WTC11 (cell line): ENCODE results near the gene MOSMO. TPM values are rescaled to one million over a fixed set of nuclear protein-coding genes. Genes with fewer than 3 reads are reported as not detected.

Source experiments
- ATAC-seq: fragments of 200-7000 bp; cut with Tn5 transposase; 2 replicates; pipeline ENCODE4 v1.10.0; 2021; ENCODE audit warnings: mild to moderate bottlenecking, moderate library complexity
- CTCF ChIA-PET: fragments of 300-600 bp; sonication (Branson Sonifier 250); formaldehyde crosslinking; loops from one replicate; lab custom pipeline; 2021; ENCODE audit warnings: antibody characterized with exemption; lab: Charles Lee
- POLR2A ChIA-PET: fragments of 350-600 bp; sonication (Branson Sonifier 250); formaldehyde crosslinking; loops from one replicate; lab custom pipeline; 2021; ENCODE audit warnings: antibody characterized with exemption; lab: Charles Lee
- DNase-seq: peaks from one replicate; pipeline ENCODE4 v3.0.0; 2021; ENCODE audit warnings: low spot score
- H3K27ac Mint-ChIP-seq: 2 replicates; pipeline ENCODE4 v1.8.0; 2021; ENCODE audit warnings: mixed read lengths
- H3K27me3 Mint-ChIP-seq: 2 replicates; pipeline ENCODE4 v1.8.0; 2021; ENCODE audit warnings: low read depth, mild to moderate bottlenecking, moderate library complexity, mixed read lengths
- H3K36me3 Mint-ChIP-seq: 2 replicates; pipeline ENCODE4 v1.8.0; 2021; ENCODE audit warnings: mixed read lengths
- H3K4me1 Mint-ChIP-seq: 2 replicates; pipeline ENCODE4 v1.8.0; 2022; ENCODE audit warnings: mixed read lengths
- H3K4me3 Mint-ChIP-seq: 2 replicates; pipeline ENCODE4 v1.8.0; 2021; ENCODE audit warnings: mild to moderate bottlenecking, moderate library complexity, mixed read lengths
- H3K9me3 Mint-ChIP-seq: 2 replicates; pipeline ENCODE4 v1.8.0; 2021; ENCODE audit warnings: mixed read lengths
- ARID4B ChIP-seq: sonication (generic); formaldehyde crosslinking; IDR thresholded peaks from 2 replicates; pipeline ENCODE4 v1.8.0; 2023; ENCODE audit warnings: missing genetic modification reagents, mild to moderate bottlenecking, borderline replicate concordance
- CDX4 ChIP-seq: fragments of 250-450 bp; sonication (Bioruptor Pico); IDR thresholded peaks from 2 replicates; pipeline ENCODE4 v1.9.0; 2021; ENCODE audit warnings: moderate library complexity, mild to moderate bottlenecking, inconsistent platforms, borderline replicate concordance
- CREB1 ChIP-seq: sonication (generic); formaldehyde crosslinking; IDR thresholded peaks from 2 replicates; pipeline ENCODE4 v1.8.0; 2023; ENCODE audit warnings: mild to moderate bottlenecking, missing genetic modification reagents
- ERG ChIP-seq: fragments of 250-450 bp; sonication (Bioruptor Pico); IDR thresholded peaks from 2 replicates; pipeline ENCODE4 v1.8.0; 2021; ENCODE audit warnings: mild to moderate bottlenecking
- ETV6 ChIP-seq: sonication (generic); formaldehyde crosslinking; IDR thresholded peaks from 2 replicates; pipeline ENCODE4 v1.8.1; 2022; ENCODE audit warnings: mild to moderate bottlenecking, missing genetic modification reagents
- FOXP1 ChIP-seq: sonication (generic); formaldehyde crosslinking; IDR thresholded peaks from 2 replicates; pipeline ENCODE4 v1.8.0; 2022; ENCODE audit warnings: missing genetic modification reagents, mild to moderate bottlenecking, moderate library complexity, borderline replicate concordance
- FOXP4 ChIP-seq: sonication (generic); formaldehyde crosslinking; IDR thresholded peaks from 2 replicates; pipeline ENCODE4 v1.8.0; 2022; ENCODE audit warnings: mild to moderate bottlenecking, missing genetic modification reagents
- GABPB1 ChIP-seq: sonication (generic); formaldehyde crosslinking; IDR thresholded peaks from 2 replicates; pipeline ENCODE4 v1.8.1; 2023; ENCODE audit warnings: mild to moderate bottlenecking, missing genetic modification reagents
- IRF2 ChIP-seq: sonication (generic); formaldehyde crosslinking; IDR thresholded peaks from 2 replicates; pipeline ENCODE4 v1.8.0; 2022; ENCODE audit warnings: low read depth, missing genetic modification reagents, borderline replicate concordance
- JAZF1 ChIP-seq: fragments of 250-450 bp; sonication (Bioruptor Pico); IDR thresholded peaks from 2 replicates; pipeline ENCODE4 v1.9.0; 2021; ENCODE audit warnings: moderate library complexity, mild to moderate bottlenecking, inconsistent platforms
- MXD4 ChIP-seq: fragments of 250-450 bp; sonication (Bioruptor Pico); IDR thresholded peaks from 2 replicates; pipeline ENCODE4 v1.8.0; 2021; ENCODE audit warnings: mild to moderate bottlenecking, moderate library complexity, borderline replicate concordance
- PRRX2 ChIP-seq: fragments of 250-450 bp; sonication (Bioruptor Pico); IDR thresholded peaks from 2 replicates; pipeline ENCODE4 v1.8.0; 2021; ENCODE audit warnings: mild to moderate bottlenecking
- RORB ChIP-seq: fragments of 250-450 bp; sonication (Bioruptor Pico); IDR thresholded peaks from 2 replicates; pipeline ENCODE4 v1.9.0; 2021; ENCODE audit warnings: mild to moderate bottlenecking
- SP1 ChIP-seq: sonication (generic); formaldehyde crosslinking; conservative IDR thresholded peaks from 2 replicates; pipeline ENCODE4 v1.8.1; 2022; ENCODE audit warnings: missing genetic modification reagents
- TEAD1 ChIP-seq: sonication (generic); formaldehyde crosslinking; IDR thresholded peaks from 2 replicates; pipeline ENCODE4 v1.8.0; 2022; ENCODE audit warnings: mild to moderate bottlenecking, missing genetic modification reagents
- ZMAT4 ChIP-seq: fragments of 250-450 bp; sonication (Bioruptor Pico); IDR thresholded peaks from 2 replicates; pipeline ENCODE4 v1.9.0; 2021; ENCODE audit warnings: mild to moderate bottlenecking
- ZNF219 ChIP-seq: sonication (generic); formaldehyde crosslinking; IDR thresholded peaks from 2 replicates; pipeline ENCODE4 v1.8.0; 2023; ENCODE audit warnings: missing genetic modification reagents, mild to moderate bottlenecking, borderline replicate concordance
- ZNF232 ChIP-seq: sonication (generic); formaldehyde crosslinking; IDR thresholded peaks from 2 replicates; pipeline ENCODE4 v1.8.0; 2022; ENCODE audit warnings: mild to moderate bottlenecking, missing genetic modification reagents
- ZNF281 ChIP-seq: sonication (generic); formaldehyde crosslinking; IDR thresholded peaks from 2 replicates; pipeline ENCODE4 v1.8.0; 2023; ENCODE audit warnings: mild to moderate bottlenecking, missing genetic modification reagents
- ZNF532 ChIP-seq: fragments of 250-450 bp; sonication (Bioruptor Pico); IDR thresholded peaks from 2 replicates; pipeline ENCODE4 v1.9.0; 2021; ENCODE audit warnings: mild to moderate bottlenecking, borderline replicate concordance
- total RNA-seq: library from RNA; stranded (reverse); gene quantifications from 3 replicates; pipeline ENCODE4 v1.2.3, GENCODE V29; 2021

Gene MOSMO
- total RNA-seq, 1 experiment from 2014 or later = 10.7 TPM

- no peaks in the 10 kb centered on the region for H3K36me3 Mint-ChIP-seq
- ChIA-PET CTCF (interaction anchor here (0.7 to 1.9 kb wide), 3 partner anchors 62 to 178 kb away, joined by 3 to 10 read pairs (median 8); no protein-coding TSS in a partner anchor), POLR2A (no interaction called here)
- ATAC-seq (no peak), DNase-seq (no peak)
- no peak overlapping the region for H3K27ac Mint-ChIP-seq
- H3K4me1 Mint-ChIP-seq = peaks cover 12% of the 10 kb centered on the region
- peaks cover 13% of the 10 kb centered on the region for H3K27me3 Mint-ChIP-seq
- H3K4me3 Mint-ChIP-seq = no peak overlapping the region
- no peak for TF ChIP-seq ARID4B (CRISPR knock-in tag)
- TF ChIP-seq TEAD1 = no peak
- TF ChIP-seq ZMAT4 (CRISPR knock-in tag) = no peak
- no peak for TF ChIP-seq CREB1 (CRISPR knock-in tag)
- no peak for TF ChIP-seq IRF2
- no peaks in the 10 kb centered on the region for H3K9me3 Mint-ChIP-seq
These were observed 3.0 kb downstream of the MOSMO start for GRCh38 chr16:22010902-22011301.

- Mint-ChIP-seq H3K27me3 (peaks cover 2% of the 10 kb centered on the region), H3K4me3 (no peak overlapping the region), H3K9me3 (no peaks in the 10 kb centered on the region), H3K4me1 (peaks cover 4% of the 10 kb centered on the region), H3K36me3 (no peaks in the 10 kb centered on the region), H3K27ac (no peak overlapping the region)
- POLR2A ChIA-PET = interaction anchor here (0.5 to 0.6 kb wide), 2 partner anchors 12 to 44 kb away, joined by 4 to 6 read pairs; no protein-coding TSS in a partner anchor
- ATAC-seq = no peak
- no peak for DNase-seq
- CTCF ChIA-PET = interaction anchor here (0.6 to 1.9 kb wide), 4 partner anchors 43 to 177 kb away, joined by 3 to 10 read pairs (median 6); no protein-coding TSS in a partner anchor
- TF ChIP-seq FOXP4 (CRISPR knock-in tag) (no peak), FOXP1 (CRISPR knock-in tag) (no peak), JAZF1 (CRISPR knock-in tag) (no peak), ZNF532 (no peak), ZNF219 (no peak), PRRX2 (CRISPR knock-in tag) (no peak), SP1 (CRISPR knock-in tag) (no peak), TEAD1 (no peak), MXD4 (no peak), ZNF232 (CRISPR knock-in tag) (no peak), RORB (CRISPR knock-in tag) (no peak), ZNF281 (CRISPR knock-in tag) (no peak), ETV6 (CRISPR knock-in tag) (no peak), CDX4 (CRISPR knock-in tag) (no peak), ERG (no peak), GABPB1 (CRISPR knock-in tag) (no peak)
These were observed 4.3 kb downstream of the MOSMO start for GRCh38 chr16:22012241-22012640.
